Uterus (tissue), 2 donors: ENCODE results near the gene ICAM3.

ENCODE experiments used
- CTCF ChIP-seq, 4 experiments: fragments of 200-600 bp in 2 of 4; fragments of 450-650 bp in 2 of 4; sonication (generic) in 2 of 4; IDR thresholded peaks; one replicate each; pipeline ENCODE4 v1.5.1; 2016 to 2019; ENCODE audit warnings: antibody characterized with exemption in 4 of 4, mild to moderate bottlenecking in 2 of 4, moderate library complexity in 1 of 4
- POLR2A ChIP-seq, 2 donors: fragments of 450-650 bp; IDR thresholded peaks; one replicate each; pipeline ENCODE4 v1.6.1; 2016; ENCODE audit warnings: antibody characterized with exemption in 2 of 2, mild to moderate bottlenecking in 1 of 2, moderate library complexity in 1 of 2

DNA sequence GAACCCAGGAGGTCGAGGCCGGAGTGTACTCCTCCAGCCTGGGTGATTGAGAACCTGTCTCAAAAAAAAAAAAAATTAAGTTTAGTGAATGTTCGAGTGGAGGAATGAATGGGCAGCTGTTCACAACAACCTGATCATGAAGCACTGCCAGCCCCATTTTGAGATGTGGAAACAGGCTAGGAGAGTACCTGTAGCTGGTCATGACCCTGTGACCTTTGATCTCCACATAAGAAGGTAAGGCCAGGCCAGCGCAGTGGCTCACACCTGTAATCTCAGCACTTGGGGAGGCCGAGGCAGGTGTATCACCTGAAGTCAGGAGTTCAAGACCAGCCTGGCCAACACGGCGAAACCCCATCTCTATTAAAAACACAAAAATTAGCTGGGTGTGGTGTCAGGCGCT, 13.7 kb downstream of the ICAM3 start:
- TF ChIP-seq CTCF (IDR thresholded peaks at IDR 0.05): no peak
- no peak for TF ChIP-seq POLR2A (IDR thresholded peaks at IDR 0.05)
